Measurements from ENCODE around the gene SCMH1. TPM values are rescaled to one million over a fixed set of nuclear protein-coding genes. Genes with fewer than 3 reads are reported as not detected.

Gene SCMH1
- total RNA-seq, 4 donors from 2014 or later = 45.6 to 102 (median 82.5) TPM

DNA sequence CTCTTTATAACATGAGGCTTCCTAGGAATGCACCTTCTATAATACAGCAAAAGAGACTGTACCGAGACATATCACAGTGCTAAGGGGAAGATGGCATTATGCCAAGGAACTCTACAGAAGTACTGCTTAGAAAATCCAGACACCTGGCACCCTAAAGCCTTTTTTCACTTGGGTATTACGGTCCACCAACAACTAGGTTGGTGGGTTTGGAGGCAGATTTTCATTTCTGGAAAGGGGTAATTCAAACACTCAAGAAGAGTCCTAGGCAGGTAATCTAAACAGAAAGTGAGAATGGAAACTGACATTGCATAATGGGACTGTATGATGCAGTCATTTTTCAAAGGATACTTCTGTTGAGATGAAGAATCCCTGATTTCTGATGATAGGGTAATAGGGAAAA, 19.6 kb downstream of the SCMH1 start:
- Histone ChIP-seq H3K9me3 (peaks cover 0 to 13% (median 0%) of the 10 kb centered on the region in 3 donors), H3K36me3 (peaks cover 0 to 10% of the 10 kb centered on the region in 2 donors), H3K27ac (no peak overlapping the region), H3K4me1 (peaks cover 0 to 21% (median 0%) of the 10 kb centered on the region in 3 donors), H3K27me3 (no peaks in the 10 kb centered on the region), H3K4me3 (no peak overlapping the region)
- no peak for TF ChIP-seq POLR2A (IDR thresholded peaks at IDR 0.05)
- WGBS, 2 donors (ENCODE audit: low coverage in 1 of 2) = 28 to 49% methylated on average over 2 of the region's 2 CpGs
- no peak for ATAC-seq

DNA sequence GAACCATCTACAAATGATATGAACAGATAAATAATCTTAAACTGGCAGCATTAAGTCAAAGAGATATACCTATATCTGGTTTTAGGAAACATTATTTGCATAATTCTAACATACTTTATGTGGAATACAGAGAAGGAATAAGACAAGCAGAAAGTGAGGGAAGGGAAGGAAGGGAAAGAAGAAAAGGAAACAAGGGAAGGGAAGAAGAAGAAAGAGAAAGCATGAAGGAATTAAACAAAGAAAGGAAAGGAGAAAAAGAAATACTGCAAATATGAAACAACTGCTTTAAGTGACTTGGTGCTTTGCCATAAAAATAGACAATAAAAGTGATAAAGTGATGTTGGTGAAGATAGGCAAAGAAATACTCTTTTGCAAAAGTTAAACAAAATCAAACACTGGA, 20.1 kb downstream of the SCMH1 start:
- no peak for ATAC-seq
- H3K27ac ChIP-seq = no peak overlapping the region
- H3K4me1 ChIP-seq = peaks cover 0 to 16% (median 0%) of the 10 kb centered on the region in 3 donors
- peaks cover 0 to 10% of the 10 kb centered on the region in 2 donors for H3K36me3 ChIP-seq
- peaks cover 0 to 18% (median 0%) of the 10 kb centered on the region in 3 donors for H3K9me3 ChIP-seq
- TF ChIP-seq POLR2A (IDR thresholded peaks at IDR 0.05) (no peak), EP300 (IDR thresholded peaks at IDR 0.05) (no peak), POLR2AphosphoS5 (IDR thresholded peaks at IDR 0.05) (no peak)
- TF ChIP-seq, protein P1, sequence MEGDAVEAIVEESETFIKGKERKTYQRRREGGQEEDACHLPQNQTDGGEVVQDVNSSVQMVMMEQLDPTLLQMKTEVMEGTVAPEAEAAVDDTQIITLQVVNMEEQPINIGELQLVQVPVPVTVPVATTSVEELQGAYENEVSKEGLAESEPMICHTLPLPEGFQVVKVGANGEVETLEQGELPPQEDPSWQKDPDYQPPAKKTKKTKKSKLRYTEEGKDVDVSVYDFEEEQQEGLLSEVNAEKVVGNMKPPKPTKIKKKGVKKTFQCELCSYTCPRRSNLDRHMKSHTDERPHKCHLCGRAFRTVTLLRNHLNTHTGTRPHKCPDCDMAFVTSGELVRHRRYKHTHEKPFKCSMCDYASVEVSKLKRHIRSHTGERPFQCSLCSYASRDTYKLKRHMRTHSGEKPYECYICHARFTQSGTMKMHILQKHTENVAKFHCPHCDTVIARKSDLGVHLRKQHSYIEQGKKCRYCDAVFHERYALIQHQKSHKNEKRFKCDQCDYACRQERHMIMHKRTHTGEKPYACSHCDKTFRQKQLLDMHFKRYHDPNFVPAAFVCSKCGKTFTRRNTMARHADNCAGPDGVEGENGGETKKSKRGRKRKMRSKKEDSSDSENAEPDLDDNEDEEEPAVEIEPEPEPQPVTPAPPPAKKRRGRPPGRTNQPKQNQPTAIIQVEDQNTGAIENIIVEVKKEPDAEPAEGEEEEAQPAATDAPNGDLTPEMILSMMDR (IDR thresholded peaks at IDR 0.05) = no peak
- no peak overlapping the region for H3K4me3 ChIP-seq
- no peaks in the 10 kb centered on the region for H3K27me3 ChIP-seq

DNA sequence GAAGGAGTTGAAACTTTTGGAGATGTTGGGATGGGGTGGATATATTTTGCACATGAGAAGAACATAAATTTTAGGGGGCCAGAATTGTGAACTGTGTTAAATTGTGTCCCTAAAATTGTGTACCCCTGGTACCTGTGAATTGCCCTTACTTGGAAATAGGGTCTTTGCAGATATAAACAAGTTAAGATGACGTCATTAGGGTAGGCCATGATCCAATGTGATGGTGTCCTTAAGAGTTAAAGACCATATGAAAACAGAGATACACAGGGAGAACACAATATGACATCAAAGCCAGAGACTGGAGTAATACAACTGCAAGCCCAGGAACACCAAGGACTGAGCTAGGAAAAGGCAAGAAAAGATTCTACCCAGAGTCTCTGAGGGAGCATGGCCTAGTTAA, 24.0 kb downstream of the SCMH1 start:
- TF ChIP-seq POLR2A (IDR thresholded peaks at IDR 0.05) (no peak), EP300 (IDR thresholded peaks at IDR 0.05) (no peak), POLR2AphosphoS5 (IDR thresholded peaks at IDR 0.05) (no peak)
- TF ChIP-seq, protein P1 (IDR thresholded peaks at IDR 0.05) = no peak
- peaks cover 0 to 45% (median 0%) of the 10 kb centered on the region in 3 donors for H3K4me1 ChIP-seq
- H3K27me3 ChIP-seq = no peaks in the 10 kb centered on the region
- no peak overlapping the region for H3K4me3 ChIP-seq
- WGBS, 2 donors (ENCODE audit: low coverage in 1 of 2) = 100% methylated on average over 1 of the region's 1 CpG; no CpG with 5 or more reads in 1 of the 2 donors
- no peak overlapping the region for H3K27ac ChIP-seq
- H3K9me3 ChIP-seq = peaks cover 0 to 19% (median 0%) of the 10 kb centered on the region in 3 donors
- peaks cover 0 to 10% of the 10 kb centered on the region in 2 donors for H3K36me3 ChIP-seq
- no peak for ATAC-seq

DNA sequence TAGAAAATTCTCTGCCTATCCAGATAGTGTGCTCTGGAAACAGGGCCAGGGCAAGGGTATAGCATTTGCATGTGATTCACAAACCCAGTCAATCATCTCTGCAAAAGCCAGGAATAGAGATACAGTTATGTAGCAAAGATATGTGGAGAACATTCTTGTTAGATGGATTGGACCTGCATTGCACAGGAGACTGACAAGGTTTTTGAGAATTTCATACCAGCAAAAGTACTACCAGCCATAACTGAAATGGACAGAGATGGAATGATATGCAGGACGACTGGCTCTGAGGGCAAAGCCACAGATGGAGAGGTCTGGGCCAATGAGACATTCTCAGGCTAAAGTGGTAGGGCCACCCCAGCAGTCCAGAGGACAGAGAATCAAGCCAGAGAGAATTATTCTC, 24.7 kb downstream of the SCMH1 start:
- ATAC-seq = no peak
- Histone ChIP-seq H3K9me3 (peaks cover 0 to 19% (median 0%) of the 10 kb centered on the region in 3 donors), H3K36me3 (peaks cover 0 to 10% of the 10 kb centered on the region in 2 donors), H3K4me1 (peaks cover 0 to 46% (median 0%) of the 10 kb centered on the region in 3 donors), H3K4me3 (no peak overlapping the region), H3K27me3 (no peaks in the 10 kb centered on the region), H3K27ac (no peak overlapping the region)
- no peak for TF ChIP-seq POLR2AphosphoS5 (IDR thresholded peaks at IDR 0.05)
- no peak for TF ChIP-seq EP300 (IDR thresholded peaks at IDR 0.05)
- TF ChIP-seq, protein P1 (IDR thresholded peaks at IDR 0.05) = no peak
- TF ChIP-seq POLR2A (IDR thresholded peaks at IDR 0.05) = no peak
- 64 to 100% methylated on average over 1 of the region's 1 CpG for WGBS, 2 donors (ENCODE audit: low coverage in 1 of 2)

DNA sequence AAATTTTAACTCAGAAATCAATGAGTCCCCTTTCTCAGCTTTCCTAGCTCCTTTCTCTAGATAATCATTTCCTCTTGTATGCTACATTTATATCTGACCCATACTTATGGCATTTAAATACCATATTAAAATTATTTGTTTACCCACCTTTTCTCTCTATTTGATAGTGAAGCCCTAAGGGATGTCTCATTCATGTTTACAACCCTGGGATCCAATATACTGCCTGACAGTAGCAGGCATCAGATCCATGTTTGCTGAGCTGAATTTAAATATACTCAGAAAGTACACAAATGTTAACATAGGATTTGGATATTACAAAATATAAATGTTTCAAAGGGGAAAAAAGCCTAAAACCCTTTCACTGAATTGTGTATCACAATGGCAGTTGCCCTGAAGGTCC, 26.5 kb downstream of the SCMH1 start:
- Histone ChIP-seq H3K27ac (no peak overlapping the region), H3K4me3 (no peak overlapping the region), H3K9me3 (peaks cover 0 to 19% (median 0%) of the 10 kb centered on the region in 3 donors), H3K4me1 (peaks cover 0 to 43% (median 0%) of the 10 kb centered on the region in 3 donors), H3K27me3 (no peaks in the 10 kb centered on the region), H3K36me3 (peaks cover 0 to 10% of the 10 kb centered on the region in 2 donors)
- ATAC-seq = no peak
- no peak for TF ChIP-seq EP300 (IDR thresholded peaks at IDR 0.05)
- TF ChIP-seq, protein P1 (IDR thresholded peaks at IDR 0.05) = no peak
- TF ChIP-seq POLR2A (IDR thresholded peaks at IDR 0.05) = no peak
- TF ChIP-seq POLR2AphosphoS5 (IDR thresholded peaks at IDR 0.05) = no peak

All from gastroesophageal sphincter (tissue), 4 donors.